KMS-11 (cell line): ENCODE data around the gene DPEP1.

ENCODE experiments used
- H2AFZ ChIP-seq: fragments of 200-600 bp; sonication (generic); 2 replicates; pipeline ENCODE4 v1.6.1; 2016; ENCODE audit warnings: antibody characterized with exemption, mixed run types, low read depth
- H3K27ac ChIP-seq: fragments of 200-600 bp; sonication (generic); 2 replicates; pipeline ENCODE4 v1.6.1; 2016; ENCODE audit warnings: mild to moderate bottlenecking, mixed run types
- H3K27me3 ChIP-seq: fragments of 200-600 bp; sonication (generic); 2 replicates; pipeline ENCODE4 v1.6.1; 2017; ENCODE audit warnings: mild to moderate bottlenecking, low read depth, mixed run types, moderate library complexity; ENCODE audit not compliant: insufficient read depth
- H3K36me3 ChIP-seq: fragments of 200-600 bp; sonication (generic); 2 replicates; pipeline ENCODE4 v1.6.1; 2017; ENCODE audit warnings: mild to moderate bottlenecking, mixed run types; ENCODE audit not compliant: insufficient read depth
- H3K4me1 ChIP-seq: fragments of 200-600 bp; sonication (generic); 2 replicates; pipeline ENCODE4 v1.6.1; 2016; ENCODE audit warnings: mild to moderate bottlenecking, low read depth, mixed run types; ENCODE audit not compliant: poor library complexity, severe bottlenecking
- H3K4me2 ChIP-seq: fragments of 200-600 bp; sonication (generic); 2 replicates; pipeline ENCODE4 v1.7.0; 2016; ENCODE audit warnings: mild to moderate bottlenecking, mixed run types
- H3K4me3 ChIP-seq: fragments of 200-600 bp; sonication (generic); IDR thresholded peaks from 2 replicates; pipeline ENCODE4 v1.6.1; 2017; ENCODE audit warnings: low read depth, low read length, mixed read lengths; ENCODE audit not compliant: insufficient read depth
- H3K79me2 ChIP-seq: fragments of 200-600 bp; sonication (generic); 2 replicates; pipeline ENCODE4 v1.6.1; 2016; ENCODE audit warnings: low read depth, mixed run types; ENCODE audit not compliant: insufficient read depth
- H3K9ac ChIP-seq: fragments of 200-600 bp; sonication (generic); 2 replicates; pipeline ENCODE4 v1.6.1; 2016; ENCODE audit warnings: mild to moderate bottlenecking, mixed run types
- H4K20me1 ChIP-seq: fragments of 200-600 bp; sonication (generic); 2 replicates; pipeline ENCODE4 v1.6.1; 2016; ENCODE audit warnings: mild to moderate bottlenecking, mixed run types; ENCODE audit not compliant: insufficient read depth
- CTCF ChIP-seq: fragments of 200-600 bp; sonication (generic); conservative IDR thresholded peaks from 2 replicates; pipeline ENCODE4 v1.6.1; 2017; ENCODE audit warnings: low read depth, mild to moderate bottlenecking, antibody characterized with exemption, low read length, moderate library complexity, mixed read lengths

The DPEP1 gene

GRCh38 chr16:89571636-89572035 is 41.8 kb upstream of the DPEP1 start:
- Histone ChIP-seq H3K36me3 (no peaks in the 10 kb centered on the region), H2AFZ (no peak overlapping the region), H3K9ac (no peak overlapping the region), H3K79me2 (peaks cover 8% of the 10 kb centered on the region; the same call in 1 of the 2 replicates), H3K27me3 (no peaks in the 10 kb centered on the region), H3K27ac (no peak overlapping the region), H4K20me1 (no peaks in the 10 kb centered on the region), H3K4me3 (no peak overlapping the region), H3K4me2 (no peak overlapping the region), H3K4me1 (peaks cover 7% of the 10 kb centered on the region)
- TF ChIP-seq CTCF: no peak

GRCh38 chr16:89572073-89572484 is 41.4 kb upstream of the DPEP1 start:
- H3K4me2 ChIP-seq: no peak overlapping the region
- peaks cover 7% of the 10 kb centered on the region for H3K4me1 ChIP-seq
- no peaks in the 10 kb centered on the region for H3K27me3 ChIP-seq
- H4K20me1 ChIP-seq: no peaks in the 10 kb centered on the region
- H2AFZ ChIP-seq: no peak overlapping the region
- H3K27ac ChIP-seq: no peak overlapping the region
- peaks cover 13% of the 10 kb centered on the region; the same call in 1 of the 2 replicates for H3K79me2 ChIP-seq
- no peak for TF ChIP-seq CTCF
- H3K4me3 ChIP-seq: no peak overlapping the region
- H3K9ac ChIP-seq: no peak overlapping the region
- H3K36me3 ChIP-seq: no peaks in the 10 kb centered on the region

GRCh38 chr16:89572485-89573205 is 40.8 kb upstream of the DPEP1 start:
- Histone ChIP-seq H4K20me1 (no peaks in the 10 kb centered on the region), H3K79me2 (peaks cover 16% of the 10 kb centered on the region; the same call in 1 of the 2 replicates), H2AFZ (no peak overlapping the region), H3K27me3 (no peaks in the 10 kb centered on the region), H3K36me3 (no peaks in the 10 kb centered on the region), H3K27ac (no peak overlapping the region), H3K4me2 (no peak overlapping the region), H3K4me1 (peaks cover 7% of the 10 kb centered on the region), H3K9ac (no peak overlapping the region), H3K4me3 (no peak overlapping the region)
- TF ChIP-seq CTCF: no peak

- no peaks in the 10 kb centered on the region for H4K20me1 ChIP-seq
- H2AFZ ChIP-seq: peak overlapping the region; percentile 90
- peaks cover 7% of the 10 kb centered on the region for H3K4me1 ChIP-seq
- TF ChIP-seq CTCF: no peak
- H3K27me3 ChIP-seq: no peaks in the 10 kb centered on the region
- peaks cover 16% of the 10 kb centered on the region; the same call in 1 of the 2 replicates for H3K79me2 ChIP-seq
- H3K4me2 ChIP-seq: peak overlapping the region; percentile 71
- H3K9ac ChIP-seq: peak overlapping the region; percentile 49; the same call in 1 of the 2 replicates
- H3K36me3 ChIP-seq: no peaks in the 10 kb centered on the region
- H3K4me3 ChIP-seq: no peak overlapping the region
- H3K27ac ChIP-seq: peak overlapping the region; percentile 59
Observed at GRCh38 chr16:89573826-89574680, 39.4 kb upstream of the DPEP1 start.
